ENCODE measurements around the gene PKD1L1. TPM values are rescaled to one million over a fixed set of nuclear protein-coding genes. Genes with fewer than 3 reads are reported as not detected.

The PKD1L1 gene
- total RNA-seq, 1 donor from 2014 or later: 0.40 TPM

DNA sequence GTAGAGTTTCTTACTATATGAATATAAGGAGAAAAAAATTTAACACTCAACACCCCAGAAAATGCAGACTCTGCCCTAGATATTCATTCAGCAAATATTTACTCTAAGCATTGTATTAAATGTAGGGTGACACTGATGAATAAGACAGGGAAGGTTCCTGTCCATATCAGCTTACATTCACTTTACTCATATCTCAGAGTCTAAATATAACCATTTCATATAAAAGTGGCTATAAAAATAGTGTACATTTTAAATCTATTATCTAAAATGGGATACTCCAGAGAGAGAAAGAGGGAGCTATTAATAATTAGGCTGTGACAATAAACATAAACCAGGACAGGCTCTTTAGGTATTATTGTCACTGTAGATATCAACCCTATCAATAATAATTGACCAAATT, 104.0 kb downstream of the PKD1L1 start:
- ATAC-seq (ENCODE audit: low read depth) (no peak), DNase-seq (no peak)
- intact Hi-C loops (cut with micrococcal nuclease): no loop called here
- ChIA-PET POLR2A (no interaction called here), CTCF (no interaction called here)
- Mint-ChIP-seq H3K36me3 (ENCODE audit: low read depth) (no peaks in the 10 kb centered on the region), H3K27me3 (peaks cover 9% of the 10 kb centered on the region), H3K4me3 (no peak overlapping the region), H3K27ac (no peak overlapping the region), H3K4me1 (no peaks in the 10 kb centered on the region), H3K9me3 (no peaks in the 10 kb centered on the region)
- TF ChIP-seq, protein P1, sequence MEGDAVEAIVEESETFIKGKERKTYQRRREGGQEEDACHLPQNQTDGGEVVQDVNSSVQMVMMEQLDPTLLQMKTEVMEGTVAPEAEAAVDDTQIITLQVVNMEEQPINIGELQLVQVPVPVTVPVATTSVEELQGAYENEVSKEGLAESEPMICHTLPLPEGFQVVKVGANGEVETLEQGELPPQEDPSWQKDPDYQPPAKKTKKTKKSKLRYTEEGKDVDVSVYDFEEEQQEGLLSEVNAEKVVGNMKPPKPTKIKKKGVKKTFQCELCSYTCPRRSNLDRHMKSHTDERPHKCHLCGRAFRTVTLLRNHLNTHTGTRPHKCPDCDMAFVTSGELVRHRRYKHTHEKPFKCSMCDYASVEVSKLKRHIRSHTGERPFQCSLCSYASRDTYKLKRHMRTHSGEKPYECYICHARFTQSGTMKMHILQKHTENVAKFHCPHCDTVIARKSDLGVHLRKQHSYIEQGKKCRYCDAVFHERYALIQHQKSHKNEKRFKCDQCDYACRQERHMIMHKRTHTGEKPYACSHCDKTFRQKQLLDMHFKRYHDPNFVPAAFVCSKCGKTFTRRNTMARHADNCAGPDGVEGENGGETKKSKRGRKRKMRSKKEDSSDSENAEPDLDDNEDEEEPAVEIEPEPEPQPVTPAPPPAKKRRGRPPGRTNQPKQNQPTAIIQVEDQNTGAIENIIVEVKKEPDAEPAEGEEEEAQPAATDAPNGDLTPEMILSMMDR (IDR thresholded peaks at IDR 0.05): no peak

DNA sequence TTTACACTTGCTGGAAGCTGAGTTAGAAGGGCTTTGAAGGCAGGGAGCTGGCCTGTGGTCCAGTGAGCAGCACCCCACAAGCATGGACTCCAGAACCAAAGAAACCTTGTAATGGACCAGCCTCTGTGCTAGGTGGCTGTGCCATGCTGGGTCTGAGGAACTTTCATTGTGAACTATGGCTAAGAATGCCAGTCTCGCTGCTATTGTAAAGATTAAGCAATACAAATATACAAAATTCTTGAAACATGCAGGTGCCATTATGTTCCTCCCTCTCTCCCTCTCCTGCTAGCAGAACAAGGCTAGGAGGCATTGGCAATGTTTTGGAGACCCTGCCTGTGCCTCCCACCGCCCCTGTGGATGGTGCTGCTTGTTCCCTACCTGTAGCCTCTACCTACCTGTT, 105.0 kb downstream of the PKD1L1 start:
- intact Hi-C loops (cut with micrococcal nuclease): no loop called here
- ATAC-seq (ENCODE audit: low read depth) (no peak), DNase-seq (no peak)
- Mint-ChIP-seq H3K9me3 (no peaks in the 10 kb centered on the region), H3K4me1 (no peaks in the 10 kb centered on the region), H3K36me3 (ENCODE audit: low read depth) (no peaks in the 10 kb centered on the region), H3K4me3 (no peak overlapping the region), H3K27me3 (peaks cover 9% of the 10 kb centered on the region), H3K27ac (no peak overlapping the region)
- TF ChIP-seq, protein P1 (IDR thresholded peaks at IDR 0.05): no peak
- POLR2A ChIA-PET: no interaction called here
- CTCF ChIA-PET: no interaction called here

DNA sequence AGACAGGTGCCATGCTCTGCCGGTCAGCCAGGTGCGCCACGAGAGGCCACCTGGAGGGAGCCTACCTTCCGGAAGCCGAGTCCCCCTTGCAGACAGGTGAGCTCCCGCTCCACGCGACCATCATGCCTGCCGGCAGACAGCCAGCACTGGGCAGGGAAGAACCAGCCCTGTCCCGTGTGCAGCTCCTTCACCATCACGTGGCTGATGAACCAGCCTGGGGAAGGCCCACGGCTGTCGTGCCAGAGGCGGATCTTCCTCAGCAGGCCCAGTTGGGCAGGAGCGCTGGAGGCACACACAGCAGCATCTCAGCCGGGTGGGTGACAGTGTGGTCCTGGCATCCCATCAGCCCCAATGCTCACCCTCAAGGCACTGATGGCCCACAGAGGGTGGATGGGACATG, 108.9 kb downstream of the PKD1L1 start:
- no peak overlapping the region for H3K27ac Mint-ChIP-seq
- intact Hi-C loops (cut with micrococcal nuclease): no loop called here
- ATAC-seq (ENCODE audit: low read depth) (no peak), DNase-seq (no peak)
- H3K4me3 Mint-ChIP-seq: no peak overlapping the region
- ChIA-PET CTCF (no interaction called here), POLR2A (no interaction called here)
- H3K36me3 Mint-ChIP-seq (ENCODE audit: low read depth): no peaks in the 10 kb centered on the region
- peaks cover 9% of the 10 kb centered on the region for H3K27me3 Mint-ChIP-seq
- TF ChIP-seq, protein P1 (IDR thresholded peaks at IDR 0.05): no peak
- H3K9me3 Mint-ChIP-seq: no peaks in the 10 kb centered on the region
- no peaks in the 10 kb centered on the region for H3K4me1 Mint-ChIP-seq

DNA sequence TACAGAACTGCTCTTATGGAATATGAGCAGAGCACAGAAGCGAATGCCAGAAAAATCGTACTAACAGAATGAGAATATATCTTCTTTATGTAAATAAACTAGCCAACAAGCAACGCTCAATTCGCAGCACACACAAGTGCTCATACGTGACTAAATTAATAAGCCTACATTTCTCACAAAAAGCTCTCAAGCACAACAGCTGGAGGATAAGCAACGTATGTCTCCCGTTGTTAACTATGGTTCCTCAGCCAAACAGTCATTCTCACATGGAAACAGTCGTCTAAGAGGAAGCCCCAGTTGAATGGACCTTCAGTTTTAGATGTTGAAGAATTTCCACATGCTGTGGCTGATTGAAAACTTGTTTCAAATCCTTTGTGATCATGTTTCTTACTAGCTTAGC, 110.4 kb downstream of the PKD1L1 start:
- intact Hi-C loops (cut with micrococcal nuclease): no loop called here
- Mint-ChIP-seq H3K36me3 (ENCODE audit: low read depth) (no peaks in the 10 kb centered on the region), H3K4me1 (peaks cover 9% of the 10 kb centered on the region), H3K27ac (no peak overlapping the region), H3K4me3 (no peak overlapping the region), H3K27me3 (peaks cover 5% of the 10 kb centered on the region), H3K9me3 (no peaks in the 10 kb centered on the region)
- TF ChIP-seq, protein P1 (IDR thresholded peaks at IDR 0.05): no peak
- CTCF ChIA-PET: no interaction called here
- DNase-seq: no peak
- POLR2A ChIA-PET: no interaction called here
- ATAC-seq (ENCODE audit: low read depth): no peak

DNA sequence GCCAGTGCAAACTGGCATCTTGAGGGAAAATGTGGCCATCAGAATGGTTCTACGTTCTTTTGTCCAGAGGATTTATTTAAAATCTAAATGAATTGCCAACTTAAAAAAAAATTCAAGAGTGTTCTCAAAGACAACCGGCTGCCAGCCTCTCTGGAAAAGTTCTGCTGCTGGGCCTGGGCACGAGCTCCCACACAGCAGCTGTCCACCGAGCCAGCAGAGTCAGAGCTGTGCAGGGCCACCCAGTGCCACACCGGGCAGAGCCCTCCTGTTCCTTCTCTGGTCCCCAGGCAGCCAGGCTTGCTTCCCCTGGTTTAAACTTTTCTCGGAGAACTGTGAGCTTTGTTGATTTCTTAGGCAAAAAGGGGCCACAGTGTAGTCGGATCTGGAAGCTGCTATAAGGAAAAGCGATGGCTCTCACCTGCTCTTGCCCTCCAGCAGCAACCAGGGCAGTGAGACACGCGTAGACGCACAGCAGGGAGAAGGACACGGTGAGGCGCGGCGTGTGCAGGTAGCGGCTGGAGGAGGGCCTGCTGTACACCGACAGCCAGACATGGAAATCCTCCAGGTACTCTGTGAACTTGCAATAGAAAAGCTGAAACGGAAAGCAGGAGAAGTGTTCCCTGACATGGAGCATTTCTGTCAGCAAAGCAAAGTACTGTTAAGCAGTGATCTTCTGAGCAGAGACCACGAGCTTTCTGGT, 111.6 kb downstream of the PKD1L1 start:
- Mint-ChIP-seq H3K27me3 (peaks cover 5% of the 10 kb centered on the region), H3K27ac (no peak overlapping the region), H3K4me1 (peaks cover 10% of the 10 kb centered on the region), H3K9me3 (no peaks in the 10 kb centered on the region), H3K4me3 (no peak overlapping the region), H3K36me3 (ENCODE audit: low read depth) (no peaks in the 10 kb centered on the region)
- ChIA-PET POLR2A (no interaction called here), CTCF (no interaction called here)
- intact Hi-C loops (cut with micrococcal nuclease): no loop called here
- TF ChIP-seq, protein P1 (IDR thresholded peaks at IDR 0.05): no peak
- ATAC-seq (ENCODE audit: low read depth): no peak
- DNase-seq: no peak

All from activated B cell treated with CpG ODN at 0.5 μM for 24 hours (primary cell).